Effector memory CD8-positive, alpha-beta T cell (primary cell): ENCODE results near the gene PSMD12.

Experiments
- ATAC-seq: fragments of 150-1000 bp; cut with Tn5 transposase; replicated peaks from 2 replicates; pipeline ENCODE4 v1.10.0; 2021; ENCODE audit warnings: mild to moderate bottlenecking, moderate library complexity
- DNase-seq, 3 experiments: peaks; one replicate each; pipeline ENCODE4 v3.0.0; 2021
- H3K27ac Mint-ChIP-seq, 2 donors: one replicate each; pipeline ENCODE4 v1.8.0; 2022; ENCODE audit warnings: mild to moderate bottlenecking in 2 of 2, mixed read lengths in 2 of 2, moderate library complexity in 2 of 2
- H3K27me3 Mint-ChIP-seq, 2 donors: one replicate each; pipeline ENCODE4 v1.8.0; 2022; ENCODE audit warnings: mixed read lengths in 2 of 2
- H3K36me3 Mint-ChIP-seq: one replicate; pipeline ENCODE4 v1.8.0; 2022; ENCODE audit warnings: mild to moderate bottlenecking, moderate library complexity, mixed read lengths; ENCODE audit not compliant: insufficient read depth
- H3K4me1 Mint-ChIP-seq, 2 donors: one replicate each; pipeline ENCODE4 v1.8.0; 2022; ENCODE audit warnings: low read depth in 2 of 2, mixed read lengths in 2 of 2
- H3K4me3 Mint-ChIP-seq, 2 donors: one replicate each; pipeline ENCODE4 v1.8.0; 2022; ENCODE audit warnings: mild to moderate bottlenecking in 2 of 2, mixed read lengths in 2 of 2, moderate library complexity in 2 of 2
- H3K9me3 Mint-ChIP-seq, 2 donors: one replicate each; pipeline ENCODE4 v1.8.0; 2022; ENCODE audit warnings: mixed read lengths in 2 of 2

Gene PSMD12

DNA sequence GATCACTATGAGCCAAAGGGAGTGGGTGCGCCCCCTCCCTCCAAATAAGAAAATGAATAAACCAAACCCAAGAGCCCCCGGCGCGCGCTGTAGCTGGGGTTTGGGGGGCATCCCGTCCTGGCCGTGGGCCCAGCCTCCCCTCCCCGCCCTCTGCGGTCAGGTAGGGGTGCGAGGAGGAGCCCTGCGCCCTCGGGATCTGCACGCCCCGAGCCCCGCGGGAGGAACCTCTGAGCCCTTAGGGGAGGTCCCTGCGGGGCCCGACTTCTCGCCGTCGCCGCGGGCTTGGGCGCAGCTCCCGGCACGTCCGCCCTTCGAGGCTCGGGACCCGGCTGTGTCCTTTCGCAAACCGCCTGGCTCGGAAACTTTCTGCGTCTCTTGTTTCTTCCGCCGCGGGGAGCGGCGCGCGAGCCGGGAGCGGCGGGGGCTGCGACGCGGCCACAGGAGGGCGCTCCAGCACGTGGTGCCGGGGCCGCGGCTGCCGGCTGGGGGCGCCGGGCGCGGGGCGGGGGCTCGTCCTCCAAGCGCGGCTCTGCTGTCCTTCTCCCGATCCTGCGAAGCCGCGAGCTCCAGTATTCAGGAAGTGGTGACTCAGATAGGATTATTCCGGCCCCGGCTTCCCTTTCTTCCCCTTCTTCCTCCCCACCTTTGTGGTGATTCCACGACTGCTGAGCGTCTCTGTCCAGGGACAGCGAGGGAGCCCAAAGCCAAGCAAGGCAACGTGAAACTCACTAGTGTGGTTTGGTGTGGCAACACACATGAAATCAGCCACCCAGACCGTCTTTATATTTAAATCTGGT is 12.3 kb upstream of the PSMD12 start:
- Mint-ChIP-seq H3K4me3 (peak overlapping the region; percentile 86 to 90), H3K36me3 (peaks cover 49% of the 10 kb centered on the region), H3K4me1 (peaks cover 32 to 45% of the 10 kb centered on the region in 2 donors), H3K27ac (peak overlapping the region; percentile 81 to 91), H3K27me3 (no peaks in the 10 kb centered on the region), H3K9me3 (no peaks in the 10 kb centered on the region)
- ATAC-seq (peak; percentile 41), DNase-seq (peak; percentile 75 to 83 (median 77))

- no peaks in the 10 kb centered on the region for H3K27me3 Mint-ChIP-seq
- peak overlapping the region; percentile 86 to 90 for H3K4me3 Mint-ChIP-seq
- no peaks in the 10 kb centered on the region for H3K9me3 Mint-ChIP-seq
- H3K4me1 Mint-ChIP-seq = peaks cover 28 to 42% of the 10 kb centered on the region in 2 donors
- H3K27ac Mint-ChIP-seq = peak overlapping the region; percentile 81 to 91
- peaks cover 42% of the 10 kb centered on the region for H3K36me3 Mint-ChIP-seq
- ATAC-seq = peak; percentile 23
- peak; percentile 38 to 52 (median 47) for DNase-seq
Measured at GRCh38 chr17:67377488-67378453, 11.4 kb upstream of the PSMD12 start.

GRCh38 chr17:67376737-67377487 is 10.5 kb upstream of the PSMD12 start, which contains the start of gene PITPNC1:
Gene PITPNC1 (plus strand): TSS chr17:67377281.
- Mint-ChIP-seq H3K27me3 (no peaks in the 10 kb centered on the region), H3K9me3 (no peaks in the 10 kb centered on the region), H3K27ac (peak within 1 kb of the TSS; percentile 81 to 91), H3K4me3 (peak within 1 kb of the TSS; percentile 86 to 90), H3K36me3 (peaks cover 37% of the 10 kb centered on the region), H3K4me1 (peaks cover 24 to 36% of the 10 kb centered on the region in 2 donors)
- DNase-seq (peak; percentile 84 to 87 (median 84)), ATAC-seq (peak; percentile 74)

GRCh38 chr17:67376415-67376736 is 10.0 kb upstream of the PSMD12 start:
- Mint-ChIP-seq H3K27me3 (no peaks in the 10 kb centered on the region), H3K27ac (peak overlapping the region; percentile 81 to 89), H3K9me3 (no peaks in the 10 kb centered on the region), H3K4me1 (peaks cover 21 to 31% of the 10 kb centered on the region in 2 donors), H3K36me3 (peaks cover 32% of the 10 kb centered on the region), H3K4me3 (peak overlapping the region; percentile 86 to 90)
- no peak for DNase-seq
- no peak for ATAC-seq

GRCh38 chr17:67375716-67376115 is 9.3 kb upstream of the PSMD12 start:
- H3K4me3 Mint-ChIP-seq = peak overlapping the region; percentile 29 to 86
- ATAC-seq (no peak), DNase-seq (no peak)
- peaks cover 21 to 31% of the 10 kb centered on the region in 2 donors for H3K4me1 Mint-ChIP-seq
- no peaks in the 10 kb centered on the region for H3K9me3 Mint-ChIP-seq
- no peaks in the 10 kb centered on the region for H3K27me3 Mint-ChIP-seq
- peaks cover 25% of the 10 kb centered on the region for H3K36me3 Mint-ChIP-seq
- H3K27ac Mint-ChIP-seq = peak overlapping the region in 1 of 2 donors; percentile 32

DNA sequence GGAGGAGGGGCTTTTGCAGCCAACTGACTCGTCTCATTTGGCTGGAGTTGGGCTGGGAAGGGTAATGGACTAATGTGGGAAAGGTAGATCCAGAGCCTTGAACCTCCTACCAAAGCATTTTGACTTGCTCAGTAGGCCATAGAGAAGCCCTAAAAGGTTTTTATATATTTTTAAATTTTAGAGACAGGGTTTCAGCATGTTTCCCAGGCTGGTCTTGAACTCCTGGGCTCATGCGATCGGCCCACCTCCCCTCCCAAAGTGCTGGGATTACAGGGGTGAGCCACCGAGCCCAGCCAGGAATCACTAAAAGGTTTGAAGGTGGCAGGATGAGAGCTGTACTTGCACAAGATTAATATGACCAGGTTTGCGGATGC is 8.7 kb upstream of the PSMD12 start:
- ATAC-seq (no peak), DNase-seq (no peak)
- Mint-ChIP-seq H3K27me3 (no peaks in the 10 kb centered on the region), H3K4me3 (peak overlapping the region; percentile 29 to 40), H3K36me3 (peaks cover 22% of the 10 kb centered on the region), H3K27ac (peak overlapping the region; percentile 45 to 47), H3K4me1 (peaks cover 21 to 27% of the 10 kb centered on the region in 2 donors), H3K9me3 (no peaks in the 10 kb centered on the region)

DNA sequence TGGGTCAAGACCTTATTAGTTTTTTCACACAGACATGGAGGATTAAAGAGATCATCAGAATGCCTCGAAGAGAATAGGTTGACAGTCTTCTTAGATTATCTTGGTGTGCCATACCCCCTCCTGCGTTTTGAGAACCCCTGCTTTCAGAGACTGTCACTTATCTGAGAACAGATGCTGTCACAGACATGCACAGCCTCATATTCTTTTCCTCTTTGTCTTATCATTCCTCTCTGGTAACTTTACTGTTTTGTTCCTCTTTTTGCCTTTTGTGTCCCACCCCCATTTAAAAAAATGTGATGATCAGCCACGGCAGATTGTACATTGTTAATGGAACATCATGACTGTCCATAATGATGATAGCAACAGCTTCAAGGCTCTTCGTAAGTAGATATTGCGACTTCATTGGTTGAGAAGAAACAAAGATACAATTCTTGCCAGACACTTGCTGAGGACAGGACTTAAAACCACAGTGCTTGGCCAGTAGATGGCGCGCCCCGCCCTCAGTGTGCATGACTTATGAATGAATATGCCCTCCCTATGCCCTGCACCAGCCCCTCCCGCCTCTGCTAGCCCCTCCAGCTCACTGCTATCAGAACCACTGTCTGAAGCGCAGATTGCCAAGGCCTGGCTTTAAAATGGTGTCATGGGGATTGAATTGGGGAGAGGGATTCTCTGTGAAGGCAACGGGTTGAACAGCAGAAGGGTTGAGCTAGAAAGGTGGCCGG is 8.1 kb upstream of the PSMD12 start:
- DNase-seq (peak; percentile 82 to 85 (median 83)), ATAC-seq (peak; percentile 40)
- Mint-ChIP-seq H3K4me1 (peaks cover 17 to 21% of the 10 kb centered on the region in 2 donors), H3K36me3 (peaks cover 19% of the 10 kb centered on the region), H3K27me3 (no peaks in the 10 kb centered on the region), H3K27ac (peak overlapping the region; percentile 45 to 47), H3K9me3 (no peaks in the 10 kb centered on the region), H3K4me3 (peak overlapping the region; percentile 29 to 40)

DNA sequence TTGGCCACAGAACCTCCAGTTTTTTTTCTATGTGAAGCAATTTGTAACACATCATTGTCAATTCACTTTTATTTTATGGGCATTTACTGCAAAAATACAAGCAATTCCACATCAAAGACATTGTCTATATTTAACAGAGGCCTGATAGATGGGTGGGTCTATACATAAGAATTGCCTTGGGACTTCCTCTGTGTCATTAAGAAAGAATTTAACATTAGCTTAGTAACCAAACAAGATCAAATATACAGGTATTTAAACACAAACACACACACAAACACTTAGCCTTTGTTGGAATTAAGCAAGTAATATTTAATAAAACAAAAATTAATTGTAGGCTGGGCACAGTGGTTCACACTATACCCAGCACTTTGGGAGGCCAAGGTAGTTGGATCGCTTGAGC is 6.4 kb upstream of the PSMD12 start:
- H3K27ac Mint-ChIP-seq = no peak overlapping the region
- no peak overlapping the region for H3K4me3 Mint-ChIP-seq
- no peaks in the 10 kb centered on the region for H3K9me3 Mint-ChIP-seq
- H3K4me1 Mint-ChIP-seq = peaks cover 10 to 15% of the 10 kb centered on the region in 2 donors
- H3K36me3 Mint-ChIP-seq = peaks cover 8% of the 10 kb centered on the region
- ATAC-seq = no peak
- no peak for DNase-seq
- no peaks in the 10 kb centered on the region for H3K27me3 Mint-ChIP-seq

DNA sequence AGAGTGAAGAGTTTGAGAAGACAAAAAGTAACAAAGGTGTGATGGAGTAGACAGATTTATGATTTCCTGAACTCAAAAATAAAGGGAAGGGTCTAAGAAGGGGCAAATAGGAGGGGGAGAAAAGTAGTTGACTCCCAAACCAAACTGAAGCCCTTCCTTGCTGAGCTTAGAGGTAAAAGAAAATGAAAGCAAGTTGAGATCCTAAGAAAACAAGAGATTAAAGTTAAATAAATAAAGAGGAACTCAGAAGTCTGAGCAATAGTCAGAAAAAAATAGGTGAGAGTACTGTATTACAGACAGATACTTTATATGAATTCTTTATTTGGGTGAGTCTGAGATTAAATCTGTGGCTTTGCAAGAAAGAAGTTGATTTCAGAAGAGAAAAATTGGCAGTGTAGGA is 3.3 kb upstream of the PSMD12 start:
- H3K9me3 Mint-ChIP-seq = no peaks in the 10 kb centered on the region
- H3K4me1 Mint-ChIP-seq = peaks cover 14 to 15% of the 10 kb centered on the region in 2 donors
- peaks cover 5% of the 10 kb centered on the region for H3K36me3 Mint-ChIP-seq
- no peak for DNase-seq
- no peak for ATAC-seq
- H3K27ac Mint-ChIP-seq = no peak overlapping the region
- no peak overlapping the region for H3K4me3 Mint-ChIP-seq
- no peaks in the 10 kb centered on the region for H3K27me3 Mint-ChIP-seq

DNA sequence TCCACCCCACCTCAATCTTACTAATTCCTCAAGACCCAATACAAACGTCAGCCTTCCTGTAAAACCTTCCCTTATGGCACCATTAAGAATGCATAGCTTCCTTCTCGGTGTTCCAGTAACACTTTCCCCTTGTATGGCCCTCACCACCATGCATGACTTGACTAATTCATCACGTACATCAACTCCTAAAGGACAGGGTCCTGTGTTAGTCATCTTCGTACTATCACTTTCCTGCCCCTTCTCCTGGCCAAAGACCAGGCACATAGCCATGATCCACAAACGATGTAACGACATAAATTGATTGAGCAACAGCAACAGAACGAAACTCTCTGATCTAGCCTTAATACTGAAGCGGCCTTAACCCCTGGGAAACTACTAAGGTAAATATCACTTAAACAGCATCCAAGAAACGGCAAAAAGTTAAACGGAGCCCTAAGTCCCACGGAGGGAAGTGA is 612 bp downstream of the PSMD12 start:
- H3K4me3 Mint-ChIP-seq = peak overlapping the region; percentile 77 to 91
- peak overlapping the region; percentile 90 to 99 for H3K27ac Mint-ChIP-seq
- H3K4me1 Mint-ChIP-seq = peaks cover 33 to 35% of the 10 kb centered on the region in 2 donors
- no peaks in the 10 kb centered on the region for H3K27me3 Mint-ChIP-seq
- ATAC-seq (peak; percentile 23), DNase-seq (no peak)
- H3K36me3 Mint-ChIP-seq = peaks cover 20% of the 10 kb centered on the region
- no peaks in the 10 kb centered on the region for H3K9me3 Mint-ChIP-seq

DNA sequence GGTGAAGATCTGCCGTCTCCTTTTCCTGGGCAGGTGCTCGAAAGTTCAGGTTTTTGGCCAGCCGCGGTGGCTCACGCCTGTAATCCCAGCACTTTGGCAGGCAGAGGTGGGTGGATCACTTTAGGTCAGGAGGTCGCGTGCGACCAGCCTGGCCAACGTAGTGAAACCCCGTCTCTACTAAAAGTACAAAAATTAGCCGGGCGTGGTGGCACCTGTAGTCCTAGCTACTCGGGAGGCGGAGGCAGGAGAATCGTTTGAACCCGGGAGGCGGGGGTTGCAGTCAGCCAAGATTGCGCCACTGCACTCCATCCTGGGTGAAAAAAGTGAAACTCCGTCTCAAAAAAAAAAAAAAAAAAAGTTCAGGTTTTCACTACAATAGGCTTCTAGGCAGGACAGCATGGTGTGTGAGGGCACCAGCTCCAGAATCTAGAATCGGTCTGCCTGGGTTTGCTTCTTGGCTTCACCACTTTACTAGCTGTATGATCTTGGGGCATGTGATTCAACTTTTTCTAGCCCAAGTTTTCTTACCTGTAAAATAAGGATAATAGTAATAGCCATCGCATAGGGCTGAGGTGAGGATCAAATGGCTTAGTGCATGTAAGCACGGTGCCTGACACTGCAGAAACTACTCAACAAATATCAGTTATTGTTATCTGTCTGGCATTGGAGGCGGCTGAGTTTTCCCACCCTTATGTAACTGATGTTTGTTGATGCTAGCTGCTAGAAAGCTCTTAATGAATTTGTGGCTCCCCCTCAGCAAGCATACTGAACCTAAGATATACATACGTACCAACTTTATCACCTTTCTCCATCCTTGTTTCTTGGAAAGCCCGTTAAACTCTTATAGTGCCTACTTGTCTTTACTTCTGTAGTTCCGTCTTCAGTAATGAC is 1.3 kb downstream of the PSMD12 start:
- peak overlapping the region; percentile 77 to 91 for H3K4me3 Mint-ChIP-seq
- ATAC-seq (no peak), DNase-seq (no peak)
- H3K9me3 Mint-ChIP-seq = no peaks in the 10 kb centered on the region
- H3K27ac Mint-ChIP-seq = peak overlapping the region; percentile 90 to 99
- peaks cover 24% of the 10 kb centered on the region for H3K36me3 Mint-ChIP-seq
- H3K4me1 Mint-ChIP-seq = peaks cover 40 to 42% of the 10 kb centered on the region in 2 donors
- H3K27me3 Mint-ChIP-seq = no peaks in the 10 kb centered on the region

- H3K4me3 Mint-ChIP-seq = peak overlapping the region in 1 of 2 donors; percentile 31
Measured at GRCh38 chr17:67362173-67362572, 4.2 kb downstream of the PSMD12 start.

More at GRCh38 chr17:67362173-67362572, 4.2 kb downstream of the PSMD12 start:
- DNase-seq (no peak), ATAC-seq (no peak)
- Mint-ChIP-seq H3K27me3 (no peaks in the 10 kb centered on the region), H3K9me3 (no peaks in the 10 kb centered on the region), H3K27ac (peak overlapping the region in 1 of 2 donors; percentile 36), H3K4me1 (peaks cover 50 to 57% of the 10 kb centered on the region in 2 donors), H3K36me3 (peaks cover 47% of the 10 kb centered on the region)
